HepG2 (cell line): Measurements from ENCODE around the gene CD151.

Experiments
- CTCF ChIP-seq: sonication (generic); formaldehyde crosslinking; IDR thresholded peaks from 2 replicates; pipeline ENCODE4 v1.5.0; 2020; ENCODE audit warnings: mild to moderate bottlenecking, missing genetic modification reagents, moderate library complexity
- FOXK1 ChIP-seq: sonication (generic); formaldehyde crosslinking; IDR thresholded peaks from 2 replicates; pipeline ENCODE4 v1.4.0; 2020; ENCODE audit warnings: low read depth, missing genetic modification reagents, borderline replicate concordance
- HOXA9 ChIP-seq: sonication (generic); formaldehyde crosslinking; IDR thresholded peaks from 2 replicates; pipeline ENCODE4 v1.8.1; 2022; ENCODE audit warnings: missing genetic modification reagents, mild to moderate bottlenecking, moderate library complexity, borderline replicate concordance
- MTF2 ChIP-seq: sonication (generic); formaldehyde crosslinking; IDR thresholded peaks from 2 replicates; pipeline ENCODE4 v1.5.0; 2020; ENCODE audit warnings: missing genetic modification reagents, borderline replicate concordance
- ZBTB4 ChIP-seq: sonication (generic); formaldehyde crosslinking; IDR thresholded peaks from 2 replicates; pipeline ENCODE4 v1.4.0; 2020; ENCODE audit warnings: missing genetic modification reagents, mild to moderate bottlenecking, borderline replicate concordance

- TF ChIP-seq MTF2 (CRISPR knock-in tag) (no peak), HOXA9 (CRISPR knock-in tag) (no peak), FOXK1 (no peak), ZBTB4 (CRISPR knock-in tag) (no peak), CTCF (no peak)
Measured at GRCh38 chr11:787084-787675, 45.6 kb upstream of the CD151 start.
